NCI-H226 (cell line): ENCODE data around the gene HPF1.
"Not testable (repeated sequence)": the region's sequence is repeated elsewhere in the genome, so short reads cannot be mapped to it uniquely, and the experiment has no call there.

Experiments used
- DNase-seq: peaks from one replicate; pipeline ENCODE4 v3.0.0-alpha.2; 2015

The HPF1 gene

DNA sequence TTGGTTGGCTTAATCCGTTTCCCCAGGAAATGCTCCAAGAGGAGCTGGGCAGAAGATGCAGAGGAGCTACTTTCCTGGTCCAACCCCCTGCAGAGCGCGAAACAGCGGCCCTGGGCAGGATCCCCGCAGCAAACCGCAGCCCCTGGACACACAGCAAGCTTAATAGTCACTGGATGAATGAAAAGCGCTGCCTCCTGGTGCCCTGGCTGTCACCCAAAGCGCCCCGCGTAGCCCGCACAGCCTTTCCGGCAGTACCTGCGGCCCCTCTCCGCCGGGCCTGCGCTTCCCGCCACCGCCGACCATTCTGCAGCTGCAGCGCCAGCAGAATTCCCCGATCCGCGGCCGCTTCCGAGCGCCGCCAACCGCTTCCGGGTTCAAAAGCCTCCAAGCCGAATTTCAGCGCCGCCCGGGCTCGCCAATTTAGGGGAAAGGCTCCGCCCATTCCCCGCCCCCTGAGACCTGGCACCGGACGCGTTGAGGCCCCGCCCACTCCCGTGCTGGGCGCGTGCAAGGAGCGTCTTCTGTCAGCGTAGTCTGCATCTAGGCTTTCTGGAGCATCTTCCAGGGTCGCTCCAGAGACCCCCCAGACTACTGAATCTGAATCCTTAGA lies at the start of gene HPF1:
TSS of gene HPF1 (minus strand) at position 370 of the 610 bp plus-strand sequence. CDS start at position 303, 67 bp downstream.
- DNase-seq: peak; percentile 80

DNA sequence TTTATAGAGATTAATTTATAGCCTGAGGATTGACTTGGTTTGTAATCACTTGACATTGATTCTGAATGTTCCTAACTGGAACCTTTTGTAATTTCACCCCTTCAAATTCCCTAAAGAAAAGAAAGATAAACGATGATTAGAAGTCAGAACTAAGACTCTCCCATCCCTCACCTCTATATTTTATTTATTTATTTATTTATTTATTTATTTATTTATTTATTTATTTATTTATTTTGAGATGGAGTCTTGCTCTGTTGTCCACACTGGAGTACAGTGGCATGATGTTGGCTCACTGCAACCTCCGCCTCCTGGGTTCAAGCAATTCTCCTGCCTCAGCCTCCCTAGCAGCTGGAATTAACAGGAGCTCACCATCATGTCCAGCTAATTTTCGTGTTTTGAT lies 49.0 kb upstream of the HPF1 start:
- not testable (repeated sequence) for DNase-seq

DNA sequence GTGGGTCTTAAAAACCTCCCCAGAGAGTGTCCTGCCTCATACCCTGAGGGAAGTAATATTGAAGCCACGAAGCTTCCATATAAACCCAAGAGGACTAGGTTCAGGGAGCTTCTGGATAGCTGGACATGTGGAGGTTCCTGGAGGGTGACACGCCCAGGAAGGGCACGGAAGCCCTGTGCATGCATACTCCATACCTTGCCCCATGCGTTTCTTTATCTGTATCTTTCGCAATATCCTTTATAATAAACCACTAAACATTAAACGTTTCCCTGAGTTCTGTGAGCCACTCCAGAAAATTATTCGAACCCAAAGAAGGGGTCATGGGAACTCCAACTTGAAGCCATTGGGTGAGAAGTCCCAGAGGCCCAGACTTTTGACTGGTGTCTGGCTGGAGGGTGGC lies 45.7 kb upstream of the HPF1 start:
- no peak for DNase-seq

DNA sequence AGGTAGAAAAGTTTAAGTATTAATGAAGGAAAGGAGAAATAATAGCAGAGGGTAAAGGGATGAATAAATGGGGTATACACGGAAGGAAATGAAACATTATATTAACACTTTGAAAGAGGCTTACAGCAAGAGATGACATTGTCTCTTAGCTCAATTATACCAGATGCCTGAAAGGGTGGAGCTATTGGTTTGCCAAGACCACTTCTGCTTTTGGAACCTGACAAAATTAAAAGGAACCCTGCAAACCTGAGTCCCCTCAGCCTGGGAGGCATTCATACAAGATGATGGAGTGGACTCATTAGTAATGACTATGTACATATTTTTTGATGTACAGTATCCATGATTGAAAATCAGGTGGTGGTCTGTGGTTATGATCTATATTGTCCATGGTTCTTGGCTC lies 45.1 kb upstream of the HPF1 start:
- DNase-seq: no peak

GRCh38 chr4:169800541-169800940 lies 42.8 kb upstream of the HPF1 start:
- no peak for DNase-seq

DNA sequence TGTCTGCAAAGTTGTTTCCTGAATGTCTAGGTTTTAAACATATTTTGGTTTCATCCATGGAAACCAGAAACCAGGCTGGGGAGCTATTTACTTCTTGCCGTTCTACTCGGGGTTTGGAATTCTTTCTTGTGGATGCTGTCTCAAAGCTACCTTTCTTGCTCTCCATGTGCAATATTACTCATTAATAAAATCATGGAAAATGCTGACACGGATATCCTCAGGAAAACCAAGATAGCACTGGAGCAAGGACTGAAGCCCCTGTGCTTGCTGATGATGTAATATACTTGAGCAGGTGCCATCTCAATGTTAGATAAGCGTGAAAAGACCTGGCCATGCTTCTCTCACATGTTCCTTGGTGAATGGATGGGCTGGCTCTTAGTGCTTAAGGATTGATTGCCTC lies 41.5 kb upstream of the HPF1 start:
- no peak for DNase-seq

GRCh38 chr4:169795585-169795984 lies 37.8 kb upstream of the HPF1 start:
- DNase-seq: peak; percentile 59

- peak; percentile 34 for DNase-seq
Observed at GRCh38 chr4:169791527-169792156, 33.9 kb upstream of the HPF1 start.

DNA sequence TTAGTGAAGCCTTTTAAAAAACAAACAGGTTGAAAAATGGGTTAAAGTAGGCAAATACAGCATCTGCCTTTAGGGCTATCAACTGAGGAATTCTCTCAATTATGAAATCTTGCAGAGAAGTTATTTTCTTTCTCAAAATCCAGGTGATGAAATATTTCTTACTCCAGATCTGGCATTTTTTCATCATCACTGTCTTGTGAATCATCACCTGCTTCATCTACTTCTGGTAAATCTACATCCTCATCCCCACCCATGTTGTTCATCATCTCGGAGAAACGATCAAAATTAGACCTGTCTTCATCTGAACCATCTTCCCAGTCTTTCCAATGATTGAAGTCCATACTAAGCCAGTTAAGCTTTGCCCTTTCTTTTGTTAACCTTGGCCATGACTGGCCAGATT lies 33.3 kb upstream of the HPF1 start:
- DNase-seq: peak; percentile 29

DNA sequence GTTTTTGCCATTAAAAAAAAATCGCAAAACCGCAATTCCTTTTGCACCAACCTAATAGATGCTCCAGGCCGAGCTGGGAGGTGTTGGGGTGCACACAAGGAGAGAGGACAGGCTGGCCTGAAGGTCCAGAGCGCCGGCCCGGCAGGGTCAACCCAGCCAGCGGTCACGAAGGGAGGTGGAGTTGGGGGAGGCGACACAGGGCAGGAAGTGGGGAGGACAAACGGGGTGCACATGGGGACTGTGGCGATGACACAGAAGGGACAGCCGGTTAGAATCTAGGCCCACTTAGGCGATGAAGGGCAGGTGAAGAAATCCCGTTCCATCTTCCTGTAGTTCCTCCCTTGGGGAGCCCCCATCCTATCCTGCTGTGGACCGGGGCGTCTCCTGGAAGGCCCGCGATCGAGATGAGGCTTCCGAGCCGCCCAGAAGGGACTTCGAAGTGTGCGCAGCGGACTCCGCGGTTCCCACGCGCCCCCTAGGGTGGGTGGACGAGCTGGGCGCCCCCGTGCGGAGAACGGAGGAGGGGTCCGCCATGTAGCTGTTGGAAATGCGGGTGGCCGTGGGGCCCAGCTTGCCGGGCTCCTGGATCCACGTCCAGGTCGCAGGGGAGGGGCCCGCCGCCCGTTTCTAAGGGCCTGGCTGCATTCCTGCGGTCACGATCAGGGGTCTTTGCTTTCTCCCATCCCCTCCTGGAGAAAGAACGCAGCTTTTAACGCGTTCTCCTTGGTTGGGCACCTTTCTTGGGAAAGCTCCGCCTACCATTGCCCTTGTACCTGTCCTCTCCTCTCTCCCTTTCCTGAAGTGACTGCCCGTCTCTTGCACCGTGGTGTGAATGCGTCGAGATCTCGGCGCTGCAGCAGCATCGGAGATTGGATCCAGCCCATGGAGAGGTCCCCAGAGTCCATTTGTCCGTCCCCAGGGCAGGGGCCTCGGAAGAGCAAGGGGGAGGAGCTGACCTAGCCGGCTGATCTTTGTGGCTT lies 17.0 kb upstream of the HPF1 start:
- no peak for DNase-seq

DNA sequence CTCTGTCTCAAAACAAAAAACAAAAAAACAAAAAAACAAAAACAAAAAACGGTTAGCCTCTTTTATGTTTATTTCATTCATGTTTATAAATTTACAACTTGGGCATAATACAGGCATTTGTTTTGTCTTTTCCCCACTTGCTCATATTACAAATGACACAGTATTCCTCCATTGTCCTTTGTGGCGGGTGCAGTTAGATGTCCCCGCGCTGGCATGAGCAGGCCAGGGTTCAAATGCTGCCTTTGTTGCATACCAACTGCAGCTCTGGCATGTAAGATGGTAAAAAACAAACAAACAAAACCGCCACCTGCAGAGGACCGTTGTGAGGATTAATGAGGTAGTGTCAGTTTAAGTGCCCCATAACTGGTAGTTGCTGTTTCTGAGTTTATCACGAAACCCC lies 16.1 kb upstream of the HPF1 start:
- DNase-seq: no peak

DNA sequence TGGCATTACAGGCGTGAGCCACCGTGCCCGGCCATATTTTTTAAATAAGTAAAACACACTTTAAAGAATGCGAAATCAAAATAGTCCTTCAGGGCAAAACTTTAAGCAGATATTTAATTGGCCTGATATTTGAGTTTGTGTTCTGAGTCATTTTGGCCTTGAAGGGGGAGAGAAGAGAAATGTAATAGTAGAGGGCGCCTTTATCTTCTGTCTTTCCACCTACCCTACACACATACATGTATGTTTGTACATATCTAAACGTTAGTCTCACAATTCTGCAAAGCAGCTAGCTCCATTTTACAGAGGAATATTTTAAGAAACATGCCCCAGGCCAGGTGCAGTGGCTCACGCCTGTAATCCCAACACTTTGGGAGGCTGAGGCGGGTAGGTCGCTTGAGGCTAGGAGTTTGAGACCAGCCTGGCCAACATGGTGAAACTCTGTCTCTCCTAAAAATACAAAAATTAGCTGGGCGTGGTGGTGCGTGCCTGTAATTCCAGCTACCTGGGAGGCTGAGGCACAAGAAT lies 13.9 kb upstream of the HPF1 start:
- not testable (repeated sequence) for DNase-seq

DNA sequence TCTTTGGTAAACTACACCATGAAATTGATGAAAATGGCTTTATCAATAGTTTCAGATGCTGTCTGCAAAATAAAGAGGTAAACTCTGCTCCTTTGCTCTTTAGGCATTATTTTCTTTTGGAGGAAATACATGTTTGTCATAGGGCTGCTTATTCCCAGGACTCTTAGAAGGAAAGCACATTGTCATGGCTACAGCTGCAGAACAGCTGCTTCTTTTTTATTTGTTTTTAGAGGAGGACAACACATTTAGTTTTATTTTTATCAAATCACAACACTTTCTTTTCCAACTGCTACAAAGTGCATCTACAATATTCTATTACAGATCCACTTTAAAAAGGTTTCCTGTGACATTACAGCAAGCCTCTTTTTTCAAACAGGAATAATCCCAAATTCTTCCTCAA lies 12.7 kb upstream of the HPF1 start:
- no peak for DNase-seq

GRCh38 chr4:169768385-169768784 lies 10.6 kb upstream of the HPF1 start:
- DNase-seq: no peak

- no peak for DNase-seq
Observed at GRCh38 chr4:169766741-169767140, 9.0 kb upstream of the HPF1 start.

- DNase-seq: no peak
Observed at GRCh38 chr4:169765835-169766234, 8.1 kb upstream of the HPF1 start.

DNA sequence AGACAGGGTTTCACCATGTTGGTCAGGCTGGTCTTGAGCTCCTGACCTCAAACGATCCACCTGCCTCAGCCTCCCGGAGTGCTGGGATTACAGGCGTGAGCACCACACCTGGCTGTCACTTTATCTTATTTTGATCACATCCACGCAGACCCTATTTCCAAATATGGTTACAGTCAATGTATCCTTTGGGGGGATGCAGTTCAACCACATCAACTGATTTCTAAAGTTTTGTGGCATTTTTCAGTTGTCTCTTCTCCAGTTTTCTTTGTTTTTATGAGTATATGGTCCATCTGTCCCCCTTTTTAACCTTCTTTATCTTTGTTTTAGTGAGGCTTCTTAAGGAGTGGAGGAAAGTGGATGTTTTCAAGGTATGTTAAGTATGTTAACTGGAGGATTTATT lies 4.1 kb upstream of the HPF1 start:
- no peak for DNase-seq

DNA sequence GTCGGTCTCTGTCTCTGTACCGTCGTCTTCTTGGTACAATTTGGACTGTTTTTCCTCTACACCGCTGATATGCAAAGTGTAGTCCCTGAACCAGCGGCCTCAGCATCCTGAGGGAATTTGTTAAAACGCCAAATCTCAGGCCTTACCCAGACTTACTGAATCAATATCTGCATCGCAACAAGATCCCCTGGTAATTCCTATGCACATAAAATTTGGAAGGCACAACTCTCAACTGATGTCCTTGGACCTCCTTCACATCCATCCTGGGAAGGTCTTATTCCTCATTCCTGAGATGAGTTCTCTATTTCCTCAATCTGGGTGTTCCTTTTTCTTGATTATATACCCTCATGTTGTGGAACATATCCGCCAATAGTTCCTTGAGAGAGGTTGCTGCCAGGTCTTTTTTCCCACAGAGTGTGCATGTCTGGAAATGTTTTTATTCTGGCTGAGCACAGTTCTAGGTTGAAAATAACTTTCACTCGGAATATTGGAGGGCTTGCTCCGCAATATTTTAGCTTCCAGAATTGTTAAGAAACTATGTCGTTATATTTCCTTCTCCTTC lies 738 bp upstream of the HPF1 start:
- no peak for DNase-seq

DNA sequence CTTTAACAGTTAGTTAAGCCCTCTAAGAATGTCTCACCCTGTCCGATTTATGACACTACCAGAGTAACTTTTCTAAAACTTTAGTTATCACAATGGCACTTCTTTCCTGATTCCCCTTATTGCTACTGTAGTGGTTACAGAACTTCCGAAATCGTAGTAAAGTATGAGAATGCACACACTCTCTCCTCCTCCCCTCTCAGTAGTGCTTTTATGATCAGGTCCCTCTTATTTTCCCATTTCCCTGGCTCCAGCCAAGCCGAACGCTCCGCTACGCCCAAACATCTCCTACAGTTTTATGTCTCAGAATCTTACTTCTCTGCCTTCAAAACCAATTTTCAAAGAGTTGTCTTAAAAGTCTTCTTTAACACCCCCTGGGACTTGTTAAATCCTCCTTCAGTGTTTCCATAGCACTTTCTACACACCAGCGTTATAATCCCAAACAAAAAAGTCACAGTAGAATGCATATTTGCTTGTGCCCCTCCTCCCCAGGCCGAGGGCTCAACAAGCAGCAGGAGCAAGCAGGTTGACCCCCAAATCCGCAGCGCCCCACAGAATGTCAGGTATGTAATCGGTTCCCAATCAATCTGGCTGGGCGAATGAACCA lies 671 bp downstream of the HPF1 start:
- DNase-seq: no peak

- peak; percentile 33 for DNase-seq
Observed at GRCh38 chr4:169745291-169745690, 12.5 kb downstream of the HPF1 start.

- DNase-seq: no peak
Observed at GRCh38 chr4:169744601-169745000, 13.1 kb downstream of the HPF1 start.

DNA sequence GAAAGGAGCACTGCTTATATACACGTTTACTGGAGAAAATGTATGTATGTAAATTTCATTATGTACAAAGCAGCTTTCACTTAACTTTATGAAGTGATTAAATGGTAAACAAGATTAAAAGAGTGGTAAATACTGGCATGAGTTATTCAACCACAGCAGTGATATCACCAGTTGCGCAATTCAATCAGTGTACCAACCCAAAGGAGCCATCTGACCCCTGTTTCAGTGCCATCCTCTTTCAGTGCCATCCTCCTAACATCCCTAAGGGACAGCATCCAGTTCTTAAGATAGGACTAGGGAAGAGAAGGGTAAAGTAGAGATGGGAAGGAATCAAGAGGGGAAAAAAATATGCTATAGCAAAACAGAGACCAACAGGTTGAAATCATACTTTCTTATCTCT lies 16.2 kb downstream of the HPF1 start:
- no peak for DNase-seq

GRCh38 chr4:169738604-169739003 lies 19.1 kb downstream of the HPF1 start:
- not testable (repeated sequence) for DNase-seq
